Endothelial cell of umbilical vein (primary cell): ENCODE data around the gene SLC38A6.

Source experiments
- EZH2 ChIP-seq: IDR thresholded peaks from 2 replicates; pipeline ENCODE4 v1.6.1; 2012; ENCODE audit warnings: borderline replicate concordance, low read depth, mild to moderate bottlenecking, moderate library complexity, low read length, inconsistent platforms; ENCODE audit not compliant: severe bottlenecking
- FOS ChIP-seq: IDR thresholded peaks from 2 replicates; pipeline ENCODE4 v1.6.1; 2011; ENCODE audit warnings: mild to moderate bottlenecking, low read length, moderate library complexity, borderline replicate concordance; ENCODE audit not compliant: insufficient read depth
- GATA2 ChIP-seq: IDR thresholded peaks from 2 replicates; pipeline ENCODE4 v1.7.0; 2011; ENCODE audit warnings: low read depth, mild to moderate bottlenecking, moderate library complexity, mixed read lengths, low read length; ENCODE audit not compliant: insufficient read length, insufficient read depth
- JUN ChIP-seq: IDR thresholded peaks from 2 replicates; pipeline ENCODE4 v1.6.1; 2011; ENCODE audit warnings: borderline replicate concordance, low read depth; ENCODE audit not compliant: insufficient read length, insufficient read depth
- MYC ChIP-seq: IDR thresholded peaks from one replicate; pipeline ENCODE4 v1.6.1; 2011; ENCODE audit warnings: mild to moderate bottlenecking, low read depth, low read length
- POLR2A ChIP-seq: IDR thresholded peaks from 2 replicates; pipeline ENCODE4 v1.6.1; 2012; ENCODE audit warnings: low read depth, mild to moderate bottlenecking, control low read depth, low read length
- POLR2AphosphoS5 ChIP-seq: IDR thresholded peaks from 2 replicates; pipeline ENCODE4 v1.6.1; 2012; ENCODE audit warnings: low read depth, mild to moderate bottlenecking, control low read depth, low read length, moderate library complexity; ENCODE audit not compliant: insufficient read depth
- TF ChIP-seq, protein P1 (sequence below), 2 donors: IDR thresholded peaks; 1 replicate in 1 of 2; 2 replicates in 1 of 2; pipeline ENCODE4 v1.5.1; 2011; ENCODE audit warnings: low read length in 2 of 2, mild to moderate bottlenecking in 2 of 2, moderate library complexity in 2 of 2, control low read depth in 1 of 2, inconsistent platforms in 1 of 2, low read depth in 1 of 2; ENCODE audit not compliant: insufficient read depth in 1 of 2; ENCODE audit errors: extremely low read depth in 1 of 2
- TF ChIP-seq, protein P2 (sequence below): IDR thresholded peaks from 2 replicates; pipeline ENCODE4 v1.6.1; 2011; ENCODE audit not compliant: insufficient read depth, insufficient read length

DNA sequence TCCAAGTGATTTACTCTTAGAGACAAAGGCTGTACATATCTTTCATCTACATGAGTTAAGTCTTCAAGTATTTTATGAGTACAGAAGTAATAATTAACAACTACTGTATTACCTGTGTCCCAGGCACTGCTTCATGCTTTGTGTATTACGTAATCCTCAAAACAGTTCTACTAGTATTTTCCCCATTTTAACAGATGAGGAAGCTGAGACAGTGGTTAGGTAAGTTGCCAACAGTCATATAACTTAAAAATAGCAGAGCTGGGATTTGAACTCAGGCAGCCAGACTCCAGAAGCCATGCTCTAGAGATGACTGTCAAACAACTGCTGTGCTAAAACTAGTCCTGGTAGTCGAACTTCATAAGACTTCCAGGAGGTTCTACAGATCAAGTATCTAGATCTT lies 10.9 kb upstream of the SLC38A6 start:
- TF ChIP-seq POLR2A (no peak), EZH2 (no peak), POLR2AphosphoS5 (no peak), FOS (no peak), GATA2 (no peak), MYC (no peak), JUN (no peak)
- TF ChIP-seq, protein P1, sequence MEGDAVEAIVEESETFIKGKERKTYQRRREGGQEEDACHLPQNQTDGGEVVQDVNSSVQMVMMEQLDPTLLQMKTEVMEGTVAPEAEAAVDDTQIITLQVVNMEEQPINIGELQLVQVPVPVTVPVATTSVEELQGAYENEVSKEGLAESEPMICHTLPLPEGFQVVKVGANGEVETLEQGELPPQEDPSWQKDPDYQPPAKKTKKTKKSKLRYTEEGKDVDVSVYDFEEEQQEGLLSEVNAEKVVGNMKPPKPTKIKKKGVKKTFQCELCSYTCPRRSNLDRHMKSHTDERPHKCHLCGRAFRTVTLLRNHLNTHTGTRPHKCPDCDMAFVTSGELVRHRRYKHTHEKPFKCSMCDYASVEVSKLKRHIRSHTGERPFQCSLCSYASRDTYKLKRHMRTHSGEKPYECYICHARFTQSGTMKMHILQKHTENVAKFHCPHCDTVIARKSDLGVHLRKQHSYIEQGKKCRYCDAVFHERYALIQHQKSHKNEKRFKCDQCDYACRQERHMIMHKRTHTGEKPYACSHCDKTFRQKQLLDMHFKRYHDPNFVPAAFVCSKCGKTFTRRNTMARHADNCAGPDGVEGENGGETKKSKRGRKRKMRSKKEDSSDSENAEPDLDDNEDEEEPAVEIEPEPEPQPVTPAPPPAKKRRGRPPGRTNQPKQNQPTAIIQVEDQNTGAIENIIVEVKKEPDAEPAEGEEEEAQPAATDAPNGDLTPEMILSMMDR (IDR thresholded peaks at IDR 0.05; ENCODE audit: extremely low read depth in 1 of 2, insufficient read depth in 1 of 2, low read depth in 1 of 2, low read length in 2 of 2) = no peak
- TF ChIP-seq, protein P2, sequence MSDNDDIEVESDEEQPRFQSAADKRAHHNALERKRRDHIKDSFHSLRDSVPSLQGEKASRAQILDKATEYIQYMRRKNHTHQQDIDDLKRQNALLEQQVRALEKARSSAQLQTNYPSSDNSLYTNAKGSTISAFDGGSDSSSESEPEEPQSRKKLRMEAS = no peak
